K562 (cell line): Measurements from ENCODE around the gene UBAP1L. TPM values are rescaled to one million over a fixed set of nuclear protein-coding genes. Genes with fewer than 3 reads are reported as not detected.

Source experiments
- ATAC-seq: fragments of 200-7000 bp; cut with Tn5 transposase; 3 replicates; pipeline ENCODE4 v1.9.1; 2020; ENCODE audit warnings: moderate library complexity
- BruUV-seq: library from RNA; stranded (reverse); fragments of 400-500 nt; replicated peaks from 2 replicates; lab custom pipeline; 2021; lab: Mats Ljungman, UMichigan
- CTCF ChIA-PET: fragments of 300-600 bp; formaldehyde crosslinking; extraction: SDS; loops from one replicate; lab custom pipeline; 2021; ENCODE audit warnings: low intra/inter-chr PET ratio; lab: Yijun Ruan, JAX
- POLR2A ChIA-PET: fragments of 300-600, 350-650 bp; sonication (Branson Sonifier 250); formaldehyde crosslinking; extraction: SDS; loops from one replicate; lab custom pipeline; 2021; ENCODE audit warnings: antibody characterized with exemption, inconsistent platforms; lab: Yijun Ruan, JAX
- DNase-seq, 4 experiments: peaks; one replicate each; pipeline versions ENCODE4 v3.0.0 to v3.0.0-alpha.2; 2011 to 2018; ENCODE audit warnings: low spot score in 3 of 4, mixed read lengths in 3 of 4; ENCODE audit errors: extremely low read depth in 1 of 4
- FAIRE-seq: peaks from 2 replicates; lab custom pipeline; 2011; peaks lifted over from hg19 to GRCh38; lab: Jason Lieb, UNC
- H2AFZ ChIP-seq: 2 replicates; pipeline ENCODE4 v1.6.0; 2011; ENCODE audit warnings: low read depth, low read length, control low read depth, inconsistent platforms
- H3K27ac ChIP-seq: fragments of 200-600 bp; 3 replicates; pipeline ENCODE4 v1.8.0; 2011; ENCODE audit warnings: low read depth, mild to moderate bottlenecking, control low read depth, inconsistent platforms, low read length, moderate library complexity, mixed read lengths; ENCODE audit errors: extremely low read depth
- H3K27me3 ChIP-seq, 2 experiments: fragments of 300-600 bp in 1 of 2; 2 replicates in 1 of 2; 3 replicates in 1 of 2; pipeline versions ENCODE4 v1.6.0 to v1.8.0; 2011; ENCODE audit warnings: inconsistent platforms in 2 of 2, low read length in 2 of 2, mild to moderate bottlenecking in 1 of 2, mixed read lengths in 1 of 2, moderate library complexity in 1 of 2; ENCODE audit not compliant: control insufficient read depth in 2 of 2, insufficient read depth in 2 of 2
- H3K36me3 ChIP-seq: fragments of 300-600 bp; 3 replicates; pipeline ENCODE4 v1.8.0; 2011; ENCODE audit warnings: mild to moderate bottlenecking, low read length, inconsistent platforms; ENCODE audit not compliant: control insufficient read depth, insufficient read depth
- H3K4me1 ChIP-seq, 2 experiments: fragments of 200-600 bp in 1 of 2; replicated peaks in 1 of 2; 2 replicates in 1 of 2; 3 replicates in 1 of 2; pipeline versions ENCODE4 v1.5.1 to v1.8.0; 2011; ENCODE audit warnings: inconsistent platforms in 2 of 2, low read length in 2 of 2, mild to moderate bottlenecking in 1 of 2, mixed read lengths in 1 of 2, moderate library complexity in 1 of 2; ENCODE audit not compliant: control insufficient read depth in 2 of 2, insufficient read depth in 2 of 2
- H3K4me2 ChIP-seq: 2 replicates; pipeline ENCODE4 v1.6.1; 2011; ENCODE audit warnings: low read length, control low read depth, inconsistent platforms, mixed read lengths; ENCODE audit not compliant: insufficient read depth
- H3K4me3 ChIP-seq: fragments of 200-600 bp; sonication (generic), shearing (Covaris generic); 2 replicates; pipeline ENCODE4 v1.5.1; 2016; ENCODE audit warnings: control low read depth, inconsistent platforms
- H3K79me2 ChIP-seq: fragments of 200-600 bp; 3 replicates; pipeline ENCODE4 v1.8.0; 2011; ENCODE audit warnings: low read length, inconsistent platforms; ENCODE audit not compliant: control insufficient read depth, insufficient read depth
- H3K9ac ChIP-seq, 2 experiments: 2 replicates each; pipeline versions ENCODE4 v1.6.0 to v1.6.1; 2011; ENCODE audit warnings: low read depth in 2 of 2, low read length in 2 of 2, control low read depth in 1 of 2, inconsistent platforms in 1 of 2, mild to moderate bottlenecking in 1 of 2, mixed read lengths in 1 of 2; ENCODE audit not compliant: insufficient read depth in 1 of 2
- H3K9me1 ChIP-seq: one replicate; pipeline ENCODE4 v1.6.0; 2011; ENCODE audit warnings: inconsistent platforms, mild to moderate bottlenecking, low read length, moderate library complexity; ENCODE audit not compliant: control insufficient read depth, insufficient read depth
- H3K9me3 ChIP-seq: replicated peaks from 2 replicates; pipeline ENCODE4 v1.5.1; 2011; ENCODE audit warnings: low read depth, low read length, inconsistent platforms; ENCODE audit not compliant: control insufficient read depth, insufficient read depth
- H4K20me1 ChIP-seq: replicated peaks from 2 replicates; pipeline ENCODE4 v1.6.1; 2011; ENCODE audit warnings: low read length, inconsistent platforms, mixed read lengths; ENCODE audit not compliant: control insufficient read depth, insufficient read depth
- BRCA1 ChIP-seq, 2 experiments: fragments of 450-650 bp in 1 of 2; sonication (generic) in 1 of 2; formaldehyde crosslinking in 1 of 2; IDR thresholded peaks; 2 replicates each; pipeline versions ENCODE4 v1.5.0 to v1.6.1; 2017 to 2020; ENCODE audit warnings: mild to moderate bottlenecking in 1 of 2, missing genetic modification reagents in 1 of 2
- CBFB ChIP-seq: sonication (generic); formaldehyde crosslinking; IDR thresholded peaks from 2 replicates; pipeline ENCODE4 v1.4.0; 2020; ENCODE audit warnings: mild to moderate bottlenecking, missing genetic modification reagents
- COPS2 ChIP-seq: fragments of 450-650 bp; conservative IDR thresholded peaks from 2 replicates; pipeline ENCODE4 v1.6.1; 2016; ENCODE audit warnings: mild to moderate bottlenecking, moderate library complexity
- HEY1 ChIP-seq: fragments of 250-450 bp; sonication (Bioruptor Pico); IDR thresholded peaks from 2 replicates; pipeline ENCODE4 v1.5.0; 2020; ENCODE audit warnings: mild to moderate bottlenecking, moderate library complexity, borderline replicate concordance
- HMGN3 ChIP-seq: IDR thresholded peaks from 2 replicates; pipeline ENCODE4 v1.6.1; 2011; ENCODE audit warnings: borderline replicate concordance, low read depth, mild to moderate bottlenecking, mixed read lengths, low read length; ENCODE audit not compliant: insufficient read length; ENCODE audit errors: extremely low read depth
- HNRNPLL ChIP-seq: fragments of 200-400 bp; formaldehyde crosslinking; IDR thresholded peaks from 2 replicates; pipeline ENCODE4 v1.6.1; 2017; ENCODE audit warnings: low read length, low read depth, mild to moderate bottlenecking; ENCODE audit not compliant: poor library complexity, severe bottlenecking
- STAT5B ChIP-seq: fragments of 250-450 bp; sonication (Bioruptor Pico); IDR thresholded peaks from 2 replicates; pipeline ENCODE4 v1.8.0; 2021; ENCODE audit warnings: mild to moderate bottlenecking, inconsistent platforms
- ZNF444 ChIP-seq: fragments of 250-450 bp; sonication (Bioruptor Pico); IDR thresholded peaks from 2 replicates; pipeline ENCODE4 v1.4.0; 2020; ENCODE audit warnings: mild to moderate bottlenecking, moderate library complexity
- WGBS: fragments of 100-300 bp; shearing (Covaris generic); methylation state at CpG from one replicate; pipeline ENCODE4 v1.1.6; 2016; ENCODE audit warnings: low coverage, mixed read lengths; ENCODE audit not compliant: insufficient coverage; ENCODE audit errors: missing lambda C conversion rate; 5-methylcytosine and 5-hydroxymethylcytosine counted together
- in situ Hi-C: fragments of 300-500 bp; cut with MboI; formaldehyde crosslinking; loops from 4 replicates; pipeline ENCODE4 v1.15.0; 2018; ENCODE audit warnings: inconsistent platforms, mixed read lengths
- intact Hi-C: fragments of 100-400 bp; cut with micrococcal nuclease; formaldehyde crosslinking; loops from 2 replicates; pipeline ENCODE4 v1.14.2; 2022
- polyA plus RNA-seq, 8 experiments: library from polyadenylated mRNA; depleted of rRNA in 4 of 8; stranded (reverse) in 5 of 8; unstranded in 3 of 8; fragments of >200 nt; fragmentation: Nextera tagmentation in 2 of 8; fragmentation: Illumina TruSeq in 1 of 8; extraction: Ambion mirVana in 2 of 8; extraction: Trizol in 1 of 8; gene quantifications; 2 replicates each; pipeline versions ENCODE4 v1.2.1 to v1.2.3, GENCODE V29; 2011 to 2014; ENCODE audit warnings: inconsistent platforms in 1 of 8, missing spikeins in 1 of 8
- total RNA-seq, 7 experiments: library from RNA; depleted of rRNA in 6 of 7; stranded (reverse); fragments of >200 nt in 6 of 7; fragmentation: Illumina TruSeq in 2 of 7; extraction: Trizol in 2 of 7; gene quantifications; 2 replicates each; pipeline versions ENCODE4 v1.2.1 to v1.2.3, GENCODE V29; 2011 to 2021; ENCODE audit warnings: low replicate concordance in 1 of 7
- TF ChIP-seq, protein P1 (sequence below): fragments of 200-400 bp; formaldehyde crosslinking; IDR thresholded peaks from 2 replicates; pipeline ENCODE4 v1.6.1; 2017; ENCODE audit warnings: mild to moderate bottlenecking, low read depth, low read length, moderate library complexity

The UBAP1L gene
- total and polyA plus RNA-seq, 9 of the 15 experiments (the other 6 are each of a cell fraction or from before 2014, with no cell fraction given): 0.16 to 0.71 (median 0.41) TPM; not detected in 2

GRCh38 chr15:65163041-65163440 is 48.0 kb upstream of the UBAP1L start:
- ATAC-seq: no peak
- Histone ChIP-seq H3K27me3 (no peaks in the 10 kb centered on the region), H3K9ac (no peak overlapping the region), H3K4me2 (no peak overlapping the region), H3K9me1 (no peaks in the 10 kb centered on the region), H3K36me3 (peaks cover 59% of the 10 kb centered on the region), H3K27ac (no peak overlapping the region), H3K4me1 (no peaks in the 10 kb centered on the region), H3K79me2 (no peaks in the 10 kb centered on the region), H2AFZ (no peak overlapping the region), H4K20me1 (no peaks in the 10 kb centered on the region), H3K9me3 (no peaks in the 10 kb centered on the region), H3K4me3 (no peak overlapping the region)
- POLR2A ChIA-PET: interaction anchor here (2.9 kb wide), 1 partner anchor 142 kb away, joined by 14 read pairs; the partner anchor contains the start of gene RNU5B-1
- CTCF ChIA-PET: no interaction called here
- WGBS: 86% methylated on average over 4 of the region's 4 CpGs
- intact Hi-C loops (no loop called here), in situ Hi-C loops (no loop called here)
- TF ChIP-seq STAT5B (CRISPR knock-in tag): no peak
- TF ChIP-seq, protein P1, sequence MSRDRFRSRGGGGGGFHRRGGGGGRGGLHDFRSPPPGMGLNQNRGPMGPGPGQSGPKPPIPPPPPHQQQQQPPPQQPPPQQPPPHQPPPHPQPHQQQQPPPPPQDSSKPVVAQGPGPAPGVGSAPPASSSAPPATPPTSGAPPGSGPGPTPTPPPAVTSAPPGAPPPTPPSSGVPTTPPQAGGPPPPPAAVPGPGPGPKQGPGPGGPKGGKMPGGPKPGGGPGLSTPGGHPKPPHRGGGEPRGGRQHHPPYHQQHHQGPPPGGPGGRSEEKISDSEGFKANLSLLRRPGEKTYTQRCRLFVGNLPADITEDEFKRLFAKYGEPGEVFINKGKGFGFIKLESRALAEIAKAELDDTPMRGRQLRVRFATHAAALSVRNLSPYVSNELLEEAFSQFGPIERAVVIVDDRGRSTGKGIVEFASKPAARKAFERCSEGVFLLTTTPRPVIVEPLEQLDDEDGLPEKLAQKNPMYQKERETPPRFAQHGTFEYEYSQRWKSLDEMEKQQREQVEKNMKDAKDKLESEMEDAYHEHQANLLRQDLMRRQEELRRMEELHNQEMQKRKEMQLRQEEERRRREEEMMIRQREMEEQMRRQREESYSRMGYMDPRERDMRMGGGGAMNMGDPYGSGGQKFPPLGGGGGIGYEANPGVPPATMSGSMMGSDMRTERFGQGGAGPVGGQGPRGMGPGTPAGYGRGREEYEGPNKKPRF: no peak
- TF ChIP-seq HEY1 (CRISPR knock-in tag): no peak
- no peak for TF ChIP-seq HNRNPLL
- TF ChIP-seq HMGN3: no peak
- no peak for TF ChIP-seq BRCA1 (IDR thresholded peaks at IDR 0.05)
- TF ChIP-seq BRCA1 (CRISPR knock-in tag; IDR thresholded peaks at IDR 0.05): no peak
- no peak for TF ChIP-seq COPS2
- no peak for TF ChIP-seq CBFB (CRISPR knock-in tag)
- TF ChIP-seq ZNF444: no peak
- no peak for DNase-seq
- no TSS peak for BruUV-seq
- FAIRE-seq: no peak
